GM18951 (cell line): Measurements from ENCODE around the gene GSK3B.
"Not testable (repeated sequence)": the region's sequence is repeated elsewhere in the genome, so short reads cannot be mapped to it uniquely, and the experiment has no call there.

Experiments
- POLR2A ChIP-seq: IDR thresholded peaks from 4 replicates; pipeline ENCODE4 v1.6.1; 2011; ENCODE audit warnings: mild to moderate bottlenecking; ENCODE audit not compliant: insufficient read length, insufficient read depth; ENCODE audit errors: extremely low read depth
- in situ Hi-C: fragments of 300-500 bp; cut with MboI; formaldehyde crosslinking; loops from one replicate; pipeline ENCODE4 v1.12.0; 2022; ENCODE audit warnings: low sequenced_read_pairs, mixed read lengths, inconsistent platforms; ENCODE audit not compliant: unreplicated experiment

Gene GSK3B

GRCh38 chr3:119989981-119990655 is 104.1 kb downstream of the GSK3B start:
- TF ChIP-seq POLR2A: no peak
- in situ Hi-C loops: no loop called here

DNA sequence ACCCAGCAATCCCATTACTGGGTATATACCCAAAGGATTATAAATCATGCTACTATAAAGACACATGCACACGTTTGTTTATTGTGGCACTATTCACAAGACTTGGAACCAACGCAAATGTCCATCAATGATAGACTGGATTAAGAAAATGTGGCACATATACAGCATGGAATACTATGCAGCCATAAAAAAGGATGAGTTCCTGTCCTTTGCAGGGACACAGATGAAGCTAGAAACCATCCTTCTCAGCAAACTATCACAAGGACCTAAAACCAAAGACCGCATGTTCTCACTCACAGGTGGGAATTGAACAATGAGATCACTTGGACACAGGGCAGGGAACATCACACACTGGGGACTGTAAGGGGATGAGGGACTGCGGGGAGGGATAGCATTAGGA is 107.4 kb downstream of the GSK3B start:
- in situ Hi-C loops: not testable (repeated sequence)

- in situ Hi-C loops: no loop called here
Observed at GRCh38 chr3:119981386-119981785, 112.9 kb downstream of the GSK3B start.

GRCh38 chr3:119978554-119979208 is 115.6 kb downstream of the GSK3B start:
- TF ChIP-seq POLR2A: no peak
- in situ Hi-C loops: no loop called here

More at GRCh38 chr3:119981386-119981785, 112.9 kb downstream of the GSK3B start:
- no peak for TF ChIP-seq POLR2A

DNA sequence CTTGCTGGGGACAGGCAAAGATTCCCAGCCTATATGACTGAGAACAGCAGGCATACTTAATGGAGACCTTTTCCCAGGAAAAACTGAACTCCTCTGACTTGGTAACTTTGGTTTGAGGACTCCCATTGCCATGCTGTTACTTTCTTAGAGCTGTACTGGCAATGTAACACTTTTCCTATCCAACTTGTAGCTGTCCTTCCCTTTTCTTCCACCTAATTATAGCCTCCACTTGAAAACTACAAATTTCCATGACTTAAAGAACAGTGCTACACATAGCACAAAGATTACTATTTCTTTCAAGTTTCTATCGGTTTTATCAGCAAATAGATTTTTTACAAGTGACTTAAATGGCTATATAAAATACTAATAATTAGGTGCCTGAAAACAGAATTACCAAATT is 116.9 kb downstream of the GSK3B start:
- in situ Hi-C loops: no loop called here
- TF ChIP-seq POLR2A: no peak

DNA sequence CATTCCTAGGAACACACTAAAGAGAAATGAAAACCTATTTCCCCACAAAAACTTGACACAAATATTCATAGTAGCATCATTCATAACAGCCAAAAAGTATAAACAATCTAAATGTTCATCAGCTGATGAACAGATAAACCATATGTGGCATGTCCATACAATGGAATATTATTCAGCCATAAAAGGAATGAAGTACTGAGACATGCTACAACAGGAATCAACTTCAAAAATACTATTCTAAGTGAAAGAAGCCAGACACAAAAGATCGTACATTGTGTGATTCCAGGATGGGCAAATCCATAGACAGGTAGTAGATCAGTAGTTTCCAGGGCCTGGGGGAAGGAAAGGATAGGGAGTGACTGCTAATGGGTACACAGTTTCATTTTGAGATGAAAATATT is 118.0 kb downstream of the GSK3B start:
- no peak for TF ChIP-seq POLR2A
- in situ Hi-C loops: no loop called here

GRCh38 chr3:119974656-119975055 is 119.6 kb downstream of the GSK3B start:
- in situ Hi-C loops: no loop called here
- TF ChIP-seq POLR2A: no peak

- TF ChIP-seq POLR2A: no peak
- in situ Hi-C loops: no loop called here
Observed at GRCh38 chr3:119973018-119973646, 121.1 kb downstream of the GSK3B start.

DNA sequence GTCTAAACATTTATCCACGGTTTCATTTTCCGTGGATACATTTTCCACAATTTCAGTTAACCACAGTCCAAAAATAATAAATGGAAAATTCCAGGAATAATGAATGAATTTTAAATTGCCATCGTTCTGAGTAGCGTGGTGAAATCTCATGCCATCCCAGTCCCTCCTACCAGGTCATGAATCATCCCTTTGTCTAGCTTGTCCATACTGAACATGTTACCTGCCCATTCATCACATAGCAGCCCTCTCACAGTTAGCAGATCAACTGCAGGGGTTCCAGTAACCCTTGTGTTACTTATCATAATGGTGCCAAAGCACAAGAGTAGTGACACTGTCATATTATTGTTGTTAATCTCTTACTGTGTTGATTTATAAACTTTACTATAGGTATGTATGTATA is 124.5 kb downstream of the GSK3B start:
- no peak for TF ChIP-seq POLR2A
- in situ Hi-C loops: no loop called here

- TF ChIP-seq POLR2A: no peak
- in situ Hi-C loops: no loop called here
Observed at GRCh38 chr3:119967353-119968006, 126.8 kb downstream of the GSK3B start.

- in situ Hi-C loops: no loop called here
- no peak for TF ChIP-seq POLR2A
Observed at GRCh38 chr3:119965692-119966091, 128.6 kb downstream of the GSK3B start.

DNA sequence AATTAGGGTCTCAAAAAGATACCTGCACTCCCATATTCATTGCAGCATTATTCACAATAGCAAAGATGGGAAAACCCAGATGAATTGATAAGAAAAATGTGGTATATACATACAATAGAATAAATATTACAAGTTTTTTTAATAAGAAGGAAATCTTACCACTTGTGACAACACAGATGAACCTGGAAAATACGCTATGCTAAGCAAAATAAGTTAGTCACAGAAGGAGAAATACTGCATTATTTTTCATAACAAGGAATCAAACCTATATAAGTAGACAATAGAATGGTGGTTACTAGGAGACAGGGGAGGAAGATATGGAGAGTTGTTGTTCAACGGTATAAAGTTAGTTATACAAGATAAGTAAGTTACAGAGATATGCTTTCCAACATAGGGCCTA is 130.0 kb downstream of the GSK3B start:
- TF ChIP-seq POLR2A: no peak

GRCh38 chr3:119955972-119956371 is 138.3 kb downstream of the GSK3B start:
- TF ChIP-seq POLR2A: no peak
- in situ Hi-C loops: no loop called here

More for the DNA sequence above, 130.0 kb downstream of the GSK3B start:
- in situ Hi-C loops: no loop called here
